ENCODE measurements around the gene PLK3.
A peak's percentile ranks its signal among the peaks of the same experiment; 100 is the strongest.

Gene PLK3

DNA sequence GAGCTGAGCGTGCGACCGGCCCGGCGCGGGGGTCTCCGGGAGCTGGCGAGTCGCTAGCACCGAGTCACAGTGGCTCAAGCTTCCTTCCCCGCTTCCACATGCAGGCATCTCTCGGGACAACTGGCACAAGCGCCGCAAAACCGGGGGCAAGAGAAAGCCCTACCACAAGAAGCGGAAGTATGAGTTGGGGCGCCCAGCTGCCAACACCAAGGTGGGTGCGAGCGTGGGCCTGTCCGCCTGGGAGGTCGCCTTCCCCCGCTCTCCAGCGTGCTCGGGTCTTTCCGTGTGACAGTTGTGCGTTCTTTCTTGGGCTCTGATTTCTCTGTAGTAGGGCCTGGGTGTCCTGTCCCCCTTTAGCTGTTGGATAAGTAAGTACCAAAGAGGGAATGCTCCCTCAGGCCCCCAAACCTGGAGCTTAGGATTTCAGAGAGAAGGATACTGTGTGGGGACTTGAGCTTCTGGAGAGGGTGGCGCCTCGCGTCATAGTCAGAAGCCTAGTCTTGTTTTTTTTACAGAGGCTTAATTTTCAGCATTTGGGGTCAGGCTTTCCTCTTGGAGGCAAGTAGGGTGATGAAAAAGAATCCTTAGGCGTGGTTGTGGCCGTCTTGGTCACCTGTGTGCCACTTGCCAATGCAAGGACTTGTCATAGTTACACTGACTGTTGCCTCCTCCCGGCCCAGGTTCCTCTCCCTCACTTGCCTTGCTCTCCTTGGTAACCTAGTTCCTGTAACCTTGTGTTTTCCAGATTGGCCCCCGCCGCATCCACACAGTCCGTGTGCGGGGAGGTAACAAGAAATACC is 24.0 kb upstream of the PLK3 start:
- peak overlapping the region; percentile 97 for H3K4me3 ChIP-seq (ENCODE audit: low read depth, low read length)
- DNase-seq (ENCODE audit: low read depth, low spot score), result no peak
- in situ Hi-C loops (cut with HindIII; ENCODE audit: low sequenced_read_pairs), result no loop called here
- TF ChIP-seq CTCF (IDR thresholded peaks at IDR 0.05; ENCODE audit: low read depth, low read length), result no peak

DNA sequence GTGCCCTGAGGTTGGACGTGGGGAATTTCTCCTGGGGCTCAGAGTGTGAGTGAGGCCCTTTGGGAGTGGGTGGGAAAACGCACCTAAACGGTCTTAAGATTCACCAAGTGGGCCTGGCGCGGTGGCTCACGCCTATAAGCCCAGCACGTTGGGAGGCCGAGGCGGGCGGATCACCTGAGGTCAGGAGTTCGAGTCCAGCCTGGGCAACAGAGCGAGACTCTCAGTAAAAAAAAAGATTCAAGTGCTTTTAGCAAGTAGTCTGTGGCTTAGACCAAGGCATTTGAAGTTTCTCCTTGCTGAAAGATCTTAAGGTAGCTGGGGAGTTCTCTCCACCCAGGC is 23.5 kb upstream of the PLK3 start:
- in situ Hi-C loops (cut with HindIII; ENCODE audit: low sequenced_read_pairs), result no loop called here
- no peak for TF ChIP-seq CTCF (IDR thresholded peaks at IDR 0.05; ENCODE audit: low read depth, low read length)
- peak overlapping the region; percentile 97 for H3K4me3 ChIP-seq (ENCODE audit: low read depth, low read length)
- no peak for DNase-seq (ENCODE audit: low read depth, low spot score)

- no peak for TF ChIP-seq CTCF (IDR thresholded peaks at IDR 0.05; ENCODE audit: low read depth, low read length)
- in situ Hi-C loops (cut with HindIII; ENCODE audit: low sequenced_read_pairs), result no loop called here
- no peak for DNase-seq (ENCODE audit: low read depth, low spot score)
- H3K4me3 ChIP-seq (ENCODE audit: low read depth, low read length), result peak overlapping the region; percentile 97
Observed at GRCh38 chr1:44777547-44777946, 22.6 kb upstream of the PLK3 start.

- in situ Hi-C loops (cut with HindIII; ENCODE audit: low sequenced_read_pairs), result no loop called here
- no peak for TF ChIP-seq CTCF (IDR thresholded peaks at IDR 0.05; ENCODE audit: low read depth, low read length)
- H3K4me3 ChIP-seq (ENCODE audit: low read depth, low read length), result peak overlapping the region; percentile 97
- no peak for DNase-seq (ENCODE audit: low read depth, low spot score)
Observed at GRCh38 chr1:44777969-44778635, 22.1 kb upstream of the PLK3 start.

- in situ Hi-C loops (cut with HindIII; ENCODE audit: low sequenced_read_pairs), result no loop called here
- DNase-seq (ENCODE audit: low read depth, low spot score), result no peak
- H3K4me3 ChIP-seq (ENCODE audit: low read depth, low read length), result no peak overlapping the region
- TF ChIP-seq CTCF (IDR thresholded peaks at IDR 0.05; ENCODE audit: low read depth, low read length), result no peak
Observed at GRCh38 chr1:44778705-44779576, 21.2 kb upstream of the PLK3 start.

- in situ Hi-C loops (cut with HindIII; ENCODE audit: low sequenced_read_pairs), result no loop called here
- no peak for TF ChIP-seq CTCF (IDR thresholded peaks at IDR 0.05; ENCODE audit: low read depth, low read length)
- DNase-seq (ENCODE audit: low read depth, low spot score), result no peak
- H3K4me3 ChIP-seq (ENCODE audit: low read depth, low read length), result no peak overlapping the region
Observed at GRCh38 chr1:44780583-44781121, 19.5 kb upstream of the PLK3 start.

Measured in astrocyte of the spinal cord (primary cell).